Epithelial cell of proximal tubule (primary cell): ENCODE data around the gene KIF13A. TPM values are rescaled to one million over a fixed set of nuclear protein-coding genes. Genes with fewer than 3 reads are reported as not detected.
"Not testable (repeated sequence)": the region's sequence is repeated elsewhere in the genome, so short reads cannot be mapped to it uniquely, and the experiment has no call there.

Experiments
- DNase-seq: peaks from one replicate; pipeline ENCODE4 v3.0.0-alpha.2; 2011; ENCODE audit warnings: low read depth
- H3K4me3 ChIP-seq: 2 replicates; pipeline ENCODE4 v1.5.1; 2011; ENCODE audit warnings: low read depth, mild to moderate bottlenecking, low read length
- CTCF ChIP-seq: conservative IDR thresholded peaks from 2 replicates; pipeline ENCODE4 v1.5.1; 2012; ENCODE audit warnings: low read depth, mild to moderate bottlenecking, low read length
- total RNA-seq: library from RNA; depleted of rRNA; stranded (reverse); fragments of >200 nt; gene quantifications from 2 replicates; pipeline ENCODE4 v1.2.3, GENCODE V29; 2015

The KIF13A gene
- total RNA-seq, 1 donor from 2014 or later: 12.5 TPM

- no peak for TF ChIP-seq CTCF
- no peak for DNase-seq
These were observed 135.7 kb downstream of the KIF13A start for GRCh38 chr6:17851720-17852161.

GRCh38 chr6:17851001-17851719 lies 136.3 kb downstream of the KIF13A start:
- TF ChIP-seq CTCF: no peak
- no peak for DNase-seq
- H3K4me3 ChIP-seq: no peak overlapping the region

More at GRCh38 chr6:17851720-17852161, 135.7 kb downstream of the KIF13A start:
- H3K4me3 ChIP-seq: no peak overlapping the region

GRCh38 chr6:17850281-17850680 lies 137.2 kb downstream of the KIF13A start:
- TF ChIP-seq CTCF: no peak
- DNase-seq: no peak
- H3K4me3 ChIP-seq: no peak overlapping the region

- DNase-seq: no peak
- TF ChIP-seq CTCF: no peak
- no peak overlapping the region for H3K4me3 ChIP-seq
These were observed 140.2 kb downstream of the KIF13A start for GRCh38 chr6:17847203-17847760.

GRCh38 chr6:17846762-17847161 lies 140.7 kb downstream of the KIF13A start:
- DNase-seq: no peak
- no peak overlapping the region for H3K4me3 ChIP-seq
- TF ChIP-seq CTCF: no peak

GRCh38 chr6:17845598-17845997 lies 141.8 kb downstream of the KIF13A start:
- no peak for TF ChIP-seq CTCF
- no peak for DNase-seq
- no peak overlapping the region for H3K4me3 ChIP-seq

GRCh38 chr6:17844967-17845366 lies 142.5 kb downstream of the KIF13A start:
- not testable (repeated sequence) for H3K4me3 ChIP-seq, DNase-seq
